Activated gamma-delta T cell treated with Interleukin-2 at 50 U/mL for 16 hours (primary cell): ENCODE measurements around the gene TMEM9B.
A peak's percentile ranks its signal among the peaks of the same experiment; 100 is the strongest.
"Not testable (repeated sequence)": the region's sequence is repeated elsewhere in the genome, so short reads cannot be mapped to it uniquely, and the experiment has no call there.

Source experiments
- DNase-seq: peaks from one replicate; pipeline ENCODE4 v3.0.0-alpha.2; 2020

Gene TMEM9B

GRCh38 chr11:8964324-8965320 is at the start of gene TMEM9B:
TSS of gene TMEM9B (minus strand) at chr11:8964442. CDS start at chr11:8964313, 129 bp downstream.
- peak; percentile 72 for DNase-seq

GRCh38 chr11:9013373-9013772 is 49.1 kb upstream of the TMEM9B start:
- no peak for DNase-seq

- not testable (repeated sequence) for DNase-seq
Measured at GRCh38 chr11:9009538-9009937, 45.3 kb upstream of the TMEM9B start.

- no peak for DNase-seq
Measured at GRCh38 chr11:9008661-9009060, 44.4 kb upstream of the TMEM9B start.

- no peak for DNase-seq
Measured at GRCh38 chr11:9008011-9008550, 43.8 kb upstream of the TMEM9B start.

GRCh38 chr11:9005087-9005486 is 40.8 kb upstream of the TMEM9B start:
- no peak for DNase-seq

- DNase-seq = peak; percentile 8
Measured at GRCh38 chr11:9004183-9004926, 40.1 kb upstream of the TMEM9B start.

GRCh38 chr11:9003573-9004182 is 39.4 kb upstream of the TMEM9B start, which contains the start of gene NRIP3:
TSS of gene NRIP3 (minus strand) at chr11:9004001. CDS start at chr11:9003935, 66 bp downstream.
- peak; percentile 68 for DNase-seq

GRCh38 chr11:9002920-9003572 is 38.8 kb upstream of the TMEM9B start:
- no peak for DNase-seq

- DNase-seq = peak; percentile 16
Measured at GRCh38 chr11:9001736-9002135, 37.5 kb upstream of the TMEM9B start.

- DNase-seq = no peak
Measured at GRCh38 chr11:8998017-8998416, 33.8 kb upstream of the TMEM9B start.

GRCh38 chr11:8997451-8997850 is 33.2 kb upstream of the TMEM9B start:
- no peak for DNase-seq

- no peak for DNase-seq
Measured at GRCh38 chr11:8989453-8989852, 25.2 kb upstream of the TMEM9B start.

- no peak for DNase-seq
Measured at GRCh38 chr11:8988329-8989234, 24.3 kb upstream of the TMEM9B start.

GRCh38 chr11:8987446-8987845 is 23.2 kb upstream of the TMEM9B start:
- no peak for DNase-seq

GRCh38 chr11:8986772-8987171 is 22.5 kb upstream of the TMEM9B start:
- DNase-seq = not testable (repeated sequence)

- DNase-seq = no peak
Measured at GRCh38 chr11:8985462-8985861, 21.2 kb upstream of the TMEM9B start.

- no peak for DNase-seq
Measured at GRCh38 chr11:8983552-8983951, 19.3 kb upstream of the TMEM9B start.

- DNase-seq = no peak
Measured at GRCh38 chr11:8980485-8980884, 16.2 kb upstream of the TMEM9B start.

- DNase-seq = not testable (repeated sequence)
Measured at GRCh38 chr11:8979365-8979764, 15.1 kb upstream of the TMEM9B start.

- DNase-seq = no peak
Measured at GRCh38 chr11:8973121-8973520, 8.9 kb upstream of the TMEM9B start.
